ENCODE results near the gene VPS33B. TPM values are rescaled to one million over a fixed set of nuclear protein-coding genes. Genes with fewer than 3 reads are reported as not detected.

Gene VPS33B
- total and polyA plus RNA-seq, 4 donors = 1.3 to 8.9 (median 4.5) TPM

DNA sequence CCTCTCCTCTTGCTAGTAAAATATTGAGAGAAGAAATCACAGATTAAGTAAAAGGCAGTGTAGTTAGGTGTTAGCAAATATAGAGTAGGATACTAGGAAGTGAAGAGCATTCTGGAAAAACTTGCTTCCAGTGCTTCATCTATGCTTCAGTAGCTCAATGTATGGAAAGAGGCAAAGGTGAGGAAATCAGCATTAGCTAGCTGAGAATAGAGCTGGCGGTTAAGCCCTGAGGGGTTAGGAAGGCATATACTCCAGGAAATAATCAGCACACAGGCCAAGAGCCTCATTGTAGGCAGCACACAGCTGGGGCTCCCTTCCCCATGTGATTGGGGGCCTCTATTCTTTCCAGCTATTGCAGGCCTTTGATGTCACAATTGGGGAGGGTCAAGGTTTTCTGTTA is 54.0 kb downstream of the VPS33B start:
- Histone ChIP-seq H3K27me3 (ENCODE audit: control insufficient read depth in 4 of 4, insufficient read depth in 4 of 4, low read length in 3 of 4) (no peaks in the 10 kb centered on the region), H3K9ac (ENCODE audit: low read depth in 1 of 2, low read length in 2 of 2) (no peak overlapping the region), H3K36me3 (ENCODE audit: control insufficient read depth in 4 of 4, insufficient read depth in 3 of 4, low read depth in 1 of 4, low read length in 3 of 4) (peaks cover 0 to 12% (median 1%) of the 10 kb centered on the region in 4 donors), H3K9me3 (ENCODE audit: control insufficient read depth in 4 of 4, low read length in 3 of 4) (no peaks in the 10 kb centered on the region), H3K27ac (ENCODE audit: low read depth in 1 of 2, low read length in 2 of 2) (no peak overlapping the region), H3K4me1 (ENCODE audit: control insufficient read depth in 4 of 4, insufficient read depth in 4 of 4, low read length in 3 of 4) (no peaks in the 10 kb centered on the region), H3K4me3 (ENCODE audit: low read depth in 1 of 3, low read length in 3 of 3) (no peak overlapping the region)
- WGBS = 100% methylated on average over 1 of the region's 1 CpG
- DNase-seq (ENCODE audit: low spot score) = no peak
- TF ChIP-seq, protein P1, sequence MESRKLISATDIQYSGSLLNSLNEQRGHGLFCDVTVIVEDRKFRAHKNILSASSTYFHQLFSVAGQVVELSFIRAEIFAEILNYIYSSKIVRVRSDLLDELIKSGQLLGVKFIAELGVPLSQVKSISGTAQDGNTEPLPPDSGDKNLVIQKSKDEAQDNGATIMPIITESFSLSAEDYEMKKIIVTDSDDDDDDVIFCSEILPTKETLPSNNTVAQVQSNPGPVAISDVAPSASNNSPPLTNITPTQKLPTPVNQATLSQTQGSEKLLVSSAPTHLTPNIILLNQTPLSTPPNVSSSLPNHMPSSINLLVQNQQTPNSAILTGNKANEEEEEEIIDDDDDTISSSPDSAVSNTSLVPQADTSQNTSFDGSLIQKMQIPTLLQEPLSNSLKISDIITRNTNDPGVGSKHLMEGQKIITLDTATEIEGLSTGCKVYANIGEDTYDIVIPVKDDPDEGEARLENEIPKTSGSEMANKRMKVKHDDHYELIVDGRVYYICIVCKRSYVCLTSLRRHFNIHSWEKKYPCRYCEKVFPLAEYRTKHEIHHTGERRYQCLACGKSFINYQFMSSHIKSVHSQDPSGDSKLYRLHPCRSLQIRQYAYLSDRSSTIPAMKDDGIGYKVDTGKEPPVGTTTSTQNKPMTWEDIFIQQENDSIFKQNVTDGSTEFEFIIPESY (IDR thresholded peaks at IDR 0.05) = no peak
- TF ChIP-seq MAX (IDR thresholded peaks at IDR 0.05) (no peak), GABPA (IDR thresholded peaks at IDR 0.05 in 1 of 2, conservative IDR thresholded peaks at IDR 0.05 in 1 of 2) (no peak), RXRA (IDR thresholded peaks at IDR 0.05) (no peak), HNF4G (IDR thresholded peaks at IDR 0.05) (no peak), EGR1 (IDR thresholded peaks at IDR 0.05; ENCODE audit: low read depth in 2 of 2) (no peak), FOXA1 (IDR thresholded peaks at IDR 0.05) (no peak), ATF3 (IDR thresholded peaks at IDR 0.05) (no peak), TAF1 (conservative IDR thresholded peaks at IDR 0.05) (no peak), HNF4A (conservative IDR thresholded peaks at IDR 0.05) (no peak), NR2F2 (IDR thresholded peaks at IDR 0.05) (no peak), SP1 (IDR thresholded peaks at IDR 0.05) (no peak)
- TF ChIP-seq, protein P2, sequence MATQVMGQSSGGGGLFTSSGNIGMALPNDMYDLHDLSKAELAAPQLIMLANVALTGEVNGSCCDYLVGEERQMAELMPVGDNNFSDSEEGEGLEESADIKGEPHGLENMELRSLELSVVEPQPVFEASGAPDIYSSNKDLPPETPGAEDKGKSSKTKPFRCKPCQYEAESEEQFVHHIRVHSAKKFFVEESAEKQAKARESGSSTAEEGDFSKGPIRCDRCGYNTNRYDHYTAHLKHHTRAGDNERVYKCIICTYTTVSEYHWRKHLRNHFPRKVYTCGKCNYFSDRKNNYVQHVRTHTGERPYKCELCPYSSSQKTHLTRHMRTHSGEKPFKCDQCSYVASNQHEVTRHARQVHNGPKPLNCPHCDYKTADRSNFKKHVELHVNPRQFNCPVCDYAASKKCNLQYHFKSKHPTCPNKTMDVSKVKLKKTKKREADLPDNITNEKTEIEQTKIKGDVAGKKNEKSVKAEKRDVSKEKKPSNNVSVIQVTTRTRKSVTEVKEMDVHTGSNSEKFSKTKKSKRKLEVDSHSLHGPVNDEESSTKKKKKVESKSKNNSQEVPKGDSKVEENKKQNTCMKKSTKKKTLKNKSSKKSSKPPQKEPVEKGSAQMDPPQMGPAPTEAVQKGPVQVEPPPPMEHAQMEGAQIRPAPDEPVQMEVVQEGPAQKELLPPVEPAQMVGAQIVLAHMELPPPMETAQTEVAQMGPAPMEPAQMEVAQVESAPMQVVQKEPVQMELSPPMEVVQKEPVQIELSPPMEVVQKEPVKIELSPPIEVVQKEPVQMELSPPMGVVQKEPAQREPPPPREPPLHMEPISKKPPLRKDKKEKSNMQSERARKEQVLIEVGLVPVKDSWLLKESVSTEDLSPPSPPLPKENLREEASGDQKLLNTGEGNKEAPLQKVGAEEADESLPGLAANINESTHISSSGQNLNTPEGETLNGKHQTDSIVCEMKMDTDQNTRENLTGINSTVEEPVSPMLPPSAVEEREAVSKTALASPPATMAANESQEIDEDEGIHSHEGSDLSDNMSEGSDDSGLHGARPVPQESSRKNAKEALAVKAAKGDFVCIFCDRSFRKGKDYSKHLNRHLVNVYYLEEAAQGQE (IDR thresholded peaks at IDR 0.05) = no peak
- TF ChIP-seq, protein P3, sequence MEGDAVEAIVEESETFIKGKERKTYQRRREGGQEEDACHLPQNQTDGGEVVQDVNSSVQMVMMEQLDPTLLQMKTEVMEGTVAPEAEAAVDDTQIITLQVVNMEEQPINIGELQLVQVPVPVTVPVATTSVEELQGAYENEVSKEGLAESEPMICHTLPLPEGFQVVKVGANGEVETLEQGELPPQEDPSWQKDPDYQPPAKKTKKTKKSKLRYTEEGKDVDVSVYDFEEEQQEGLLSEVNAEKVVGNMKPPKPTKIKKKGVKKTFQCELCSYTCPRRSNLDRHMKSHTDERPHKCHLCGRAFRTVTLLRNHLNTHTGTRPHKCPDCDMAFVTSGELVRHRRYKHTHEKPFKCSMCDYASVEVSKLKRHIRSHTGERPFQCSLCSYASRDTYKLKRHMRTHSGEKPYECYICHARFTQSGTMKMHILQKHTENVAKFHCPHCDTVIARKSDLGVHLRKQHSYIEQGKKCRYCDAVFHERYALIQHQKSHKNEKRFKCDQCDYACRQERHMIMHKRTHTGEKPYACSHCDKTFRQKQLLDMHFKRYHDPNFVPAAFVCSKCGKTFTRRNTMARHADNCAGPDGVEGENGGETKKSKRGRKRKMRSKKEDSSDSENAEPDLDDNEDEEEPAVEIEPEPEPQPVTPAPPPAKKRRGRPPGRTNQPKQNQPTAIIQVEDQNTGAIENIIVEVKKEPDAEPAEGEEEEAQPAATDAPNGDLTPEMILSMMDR (IDR thresholded peaks at IDR 0.05; ENCODE audit: low read depth, low read length, missing input control) = no peak

GRCh38 chr15:90967206-90967605 is 55.2 kb downstream of the VPS33B start:
- Histone ChIP-seq H3K27me3 (ENCODE audit: control insufficient read depth in 4 of 4, insufficient read depth in 4 of 4, low read length in 3 of 4) (no peaks in the 10 kb centered on the region), H3K4me1 (ENCODE audit: control insufficient read depth in 4 of 4, insufficient read depth in 4 of 4, low read length in 3 of 4) (no peaks in the 10 kb centered on the region), H3K9ac (ENCODE audit: low read depth in 1 of 2, low read length in 2 of 2) (no peak overlapping the region), H3K9me3 (ENCODE audit: control insufficient read depth in 4 of 4, low read length in 3 of 4) (no peaks in the 10 kb centered on the region), H3K27ac (ENCODE audit: low read depth in 1 of 2, low read length in 2 of 2) (no peak overlapping the region), H3K4me3 (ENCODE audit: low read depth in 1 of 3, low read length in 3 of 3) (no peak overlapping the region), H3K36me3 (ENCODE audit: control insufficient read depth in 4 of 4, insufficient read depth in 3 of 4, low read depth in 1 of 4, low read length in 3 of 4) (peaks cover 0 to 17% (median 3%) of the 10 kb centered on the region in 4 donors)
- DNase-seq (ENCODE audit: low spot score) = no peak
- no peak for TF ChIP-seq FOXA1 (IDR thresholded peaks at IDR 0.05)
- no peak for TF ChIP-seq GABPA (IDR thresholded peaks at IDR 0.05 in 1 of 2, conservative IDR thresholded peaks at IDR 0.05 in 1 of 2)
- TF ChIP-seq RAD21 (IDR thresholded peaks at IDR 0.05) = no peak
- no peak for TF ChIP-seq ATF3 (IDR thresholded peaks at IDR 0.05)
- TF ChIP-seq RXRA (IDR thresholded peaks at IDR 0.05) = no peak
- TF ChIP-seq, protein P1 (IDR thresholded peaks at IDR 0.05) = no peak
- TF ChIP-seq HNF4G (IDR thresholded peaks at IDR 0.05) = no peak
- TF ChIP-seq, protein P3 (IDR thresholded peaks at IDR 0.05; ENCODE audit: low read depth, low read length, missing input control) = no peak
- no peak for TF ChIP-seq FOXA2 (IDR thresholded peaks at IDR 0.05)
- no peak for TF ChIP-seq YY1 (IDR thresholded peaks at IDR 0.05)
- WGBS = 96% methylated on average over 5 of the region's 5 CpGs
